MM.1S (cell line): Measurements from ENCODE around the gene DLEU7.

Experiments
- DNase-seq: peaks from one replicate; pipeline ENCODE4 v3.0.0-alpha.2; 2015
- H2AFZ ChIP-seq: fragments of 300-600 bp; sonication (generic); 2 replicates; pipeline ENCODE4 v1.6.0; 2016; ENCODE audit warnings: antibody characterized with exemption, low read length
- H3F3A ChIP-seq: fragments of 300-600 bp; sonication (generic); 2 replicates; pipeline ENCODE4 v1.6.1; 2016; ENCODE audit warnings: mild to moderate bottlenecking, antibody characterized with exemption, low read length, moderate library complexity, mixed read lengths; ENCODE audit not compliant: insufficient read depth
- H3K27ac ChIP-seq: fragments of 300-600 bp; sonication (generic); 2 replicates; pipeline ENCODE4 v1.5.1; 2016; ENCODE audit warnings: mild to moderate bottlenecking, low read length
- H3K27me3 ChIP-seq: fragments of 300-600 bp; sonication (generic); replicated peaks from 2 replicates; pipeline ENCODE4 v1.6.0; 2016; ENCODE audit warnings: low read length; ENCODE audit not compliant: insufficient read depth
- H3K36me3 ChIP-seq: fragments of 300-600 bp; sonication (generic); replicated peaks from 2 replicates; pipeline ENCODE4 v1.6.1; 2016; ENCODE audit warnings: mild to moderate bottlenecking, low read length, mixed read lengths; ENCODE audit not compliant: insufficient read depth
- H3K4me1 ChIP-seq: fragments of 300-600 bp; sonication (generic); 2 replicates; pipeline ENCODE4 v1.6.1; 2016; ENCODE audit warnings: low read length, mixed read lengths
- H3K4me2 ChIP-seq: fragments of 300-600 bp; sonication (generic); 2 replicates; pipeline ENCODE4 v1.6.0; 2016; ENCODE audit warnings: low read depth, low read length
- H3K4me3 ChIP-seq: fragments of 300-600 bp; sonication (generic); 2 replicates; pipeline ENCODE4 v1.5.1; 2016; ENCODE audit warnings: low read length, mixed read lengths
- H3K79me2 ChIP-seq: fragments of 300-600 bp; sonication (generic); 2 replicates; pipeline ENCODE4 v1.6.1; 2016; ENCODE audit warnings: mixed run types, low read length, mixed read lengths
- H3K9ac ChIP-seq: fragments of 300-600 bp; sonication (generic); 2 replicates; pipeline ENCODE4 v1.6.1; 2016; ENCODE audit warnings: low read length, mixed read lengths
- H3K9me2 ChIP-seq: fragments of 300-600 bp; sonication (generic); replicated peaks from 2 replicates; pipeline ENCODE4 v1.6.1; 2016; ENCODE audit warnings: mild to moderate bottlenecking, low read length, mixed read lengths; ENCODE audit not compliant: insufficient read depth
- H3K9me3 ChIP-seq: fragments of 300-600 bp; sonication (generic); replicated peaks from 2 replicates; pipeline ENCODE4 v1.6.1; 2016; ENCODE audit warnings: mild to moderate bottlenecking, low read length, mixed read lengths; ENCODE audit not compliant: insufficient read depth
- H4K20me1 ChIP-seq: fragments of 300-600 bp; sonication (generic); 2 replicates; pipeline ENCODE4 v1.6.1; 2016; ENCODE audit warnings: mild to moderate bottlenecking, low read length, moderate library complexity, mixed read lengths; ENCODE audit not compliant: insufficient read depth
- CTCF ChIP-seq: fragments of 300-600 bp; sonication (generic); IDR thresholded peaks from 2 replicates; pipeline ENCODE4 v1.5.1; 2016; ENCODE audit warnings: antibody characterized with exemption, low read length, mixed read lengths
- EZH2 ChIP-seq: fragments of 300-600 bp; sonication (generic); optimal IDR thresholded peaks from 2 replicates; pipeline ENCODE3; 2017; ENCODE audit warnings: low read depth, mild to moderate bottlenecking, antibody characterized with exemption, low read length, mixed read lengths
- EZH2phosphoT487 ChIP-seq: fragments of 300-600 bp; sonication (generic); IDR thresholded peaks from 2 replicates; pipeline ENCODE4 v1.6.1; 2018; ENCODE audit warnings: antibody characterized with exemption, low read length

Gene DLEU7

GRCh38 chr13:50838701-50839100, 4.8 kb downstream of the DLEU7 start:
- Histone ChIP-seq H4K20me1 (no peaks in the 10 kb centered on the region), H3K36me3 (no peaks in the 10 kb centered on the region), H2AFZ (no peak overlapping the region), H3K79me2 (no peaks in the 10 kb centered on the region), H3K9ac (no peak overlapping the region), H3K9me3 (no peaks in the 10 kb centered on the region), H3K9me2 (no peaks in the 10 kb centered on the region), H3K4me1 (no peaks in the 10 kb centered on the region), H3K4me2 (no peak overlapping the region), H3F3A (no peaks in the 10 kb centered on the region), H3K4me3 (no peak overlapping the region), H3K27ac (no peak overlapping the region), H3K27me3 (no peaks in the 10 kb centered on the region)
- TF ChIP-seq CTCF: no peak
- TF ChIP-seq EZH2phosphoT487: no peak
- no peak for TF ChIP-seq EZH2
- no peak for DNase-seq

GRCh38 chr13:50838031-50838430, 5.5 kb downstream of the DLEU7 start:
- Histone ChIP-seq H4K20me1 (no peaks in the 10 kb centered on the region), H3K27me3 (no peaks in the 10 kb centered on the region), H2AFZ (no peak overlapping the region), H3K4me3 (no peak overlapping the region), H3K9me2 (no peaks in the 10 kb centered on the region), H3K36me3 (no peaks in the 10 kb centered on the region), H3F3A (no peaks in the 10 kb centered on the region), H3K4me1 (no peaks in the 10 kb centered on the region), H3K9me3 (no peaks in the 10 kb centered on the region), H3K27ac (no peak overlapping the region), H3K79me2 (no peaks in the 10 kb centered on the region), H3K9ac (no peak overlapping the region), H3K4me2 (no peak overlapping the region)
- TF ChIP-seq CTCF (no peak), EZH2 (no peak), EZH2phosphoT487 (no peak)
- no peak for DNase-seq

GRCh38 chr13:50831512-50831911, 12.0 kb downstream of the DLEU7 start:
- Histone ChIP-seq H3K4me3 (no peak overlapping the region), H4K20me1 (no peaks in the 10 kb centered on the region), H3K27ac (no peak overlapping the region), H3K79me2 (no peaks in the 10 kb centered on the region), H3K9ac (no peak overlapping the region), H3F3A (no peaks in the 10 kb centered on the region), H3K36me3 (no peaks in the 10 kb centered on the region), H3K27me3 (no peaks in the 10 kb centered on the region), H3K4me2 (no peak overlapping the region), H2AFZ (no peak overlapping the region), H3K9me2 (no peaks in the 10 kb centered on the region), H3K9me3 (no peaks in the 10 kb centered on the region), H3K4me1 (no peaks in the 10 kb centered on the region)
- DNase-seq: no peak
- TF ChIP-seq EZH2phosphoT487 (no peak), EZH2 (no peak), CTCF (no peak)
